H1 (cell line): ENCODE measurements around the gene PLSCR3. TPM values are rescaled to one million over a fixed set of nuclear protein-coding genes. Genes with fewer than 3 reads are reported as not detected.

Experiments
- USF2 ChIP-seq: IDR thresholded peaks from 2 replicates; pipeline ENCODE4 v1.6.1; 2011; ENCODE audit warnings: low read length, improper control_type of control experiment
- polyA plus RNA-seq, 7 experiments: library from polyadenylated mRNA; depleted of rRNA in 3 of 7; stranded (reverse) in 5 of 7; unstranded in 2 of 7; fragments of >200 nt in 5 of 7; fragments of 200-250 nt in 2 of 7; gene quantifications; 1 replicate in 5 of 7; 2 replicates in 1 of 7; 4 replicates in 1 of 7; pipeline versions ENCODE4 v1.2.1 to v1.2.3, GENCODE V29; 2011 to 2013; ENCODE audit warnings: missing spikeins in 2 of 7, mixed read lengths in 2 of 7
- total RNA-seq: library from RNA; stranded (reverse); fragmentation: NEBNext Ultra II Directional; extraction: Animal tissue kit (Norgen Biotek cat#: 25700); gene quantifications from 2 replicates; pipeline ENCODE4 v1.2.1, GENCODE V29; 2021

Gene PLSCR3
- total and polyA plus RNA-seq, 2 of the 8 experiments (the other 6 are each of a cell fraction or from before 2014, with no cell fraction given), result 36.1 to 38.7 TPM

- no peak for TF ChIP-seq USF2
Measured at GRCh38 chr17:7348478-7349242, 45.7 kb downstream of the PLSCR3 start (continued).
